Measurements from ENCODE around the gene NEUROD2. TPM values are rescaled to one million over a fixed set of nuclear protein-coding genes. Genes with fewer than 3 reads are reported as not detected.

NEUROD2 gene
- total and polyA plus RNA-seq, 2 of the 13 experiments (the other 11 are each of a cell fraction or from before 2014, with no cell fraction given) = not detected

- TF ChIP-seq GRHL1 (CRISPR knock-in tag; conservative IDR thresholded peaks at IDR 0.05) (no peak), IRF1 (CRISPR knock-in tag; IDR thresholded peaks at IDR 0.05; ENCODE audit: low read depth) (no peak), TCF7 (IDR thresholded peaks at IDR 0.05; ENCODE audit: low read depth) (no peak), ZSCAN22 (CRISPR knock-in tag; IDR thresholded peaks at IDR 0.05) (no peak), CEBPB (IDR thresholded peaks at IDR 0.05; ENCODE audit: borderline replicate concordance, low read depth, low read length) (0 out of 2 replicates have a peak, but pooled peaks have one; percentile 2), ZNF317 (CRISPR knock-in tag; IDR thresholded peaks at IDR 0.05) (no peak), YEATS2 (CRISPR knock-in tag; IDR thresholded peaks at IDR 0.05; ENCODE audit: borderline replicate concordance) (0 out of 2 replicates have a peak, but pooled peaks have one; percentile 27), ZNF552 (CRISPR knock-in tag; IDR thresholded peaks at IDR 0.05; ENCODE audit: borderline replicate concordance) (no peak), GMEB2 (CRISPR knock-in tag; IDR thresholded peaks at IDR 0.05; ENCODE audit: low read depth) (no peak), ZBTB33 (CRISPR knock-in tag; IDR thresholded peaks at IDR 0.05) (no peak), HMGXB4 (CRISPR knock-in tag; IDR thresholded peaks at IDR 0.05; ENCODE audit: borderline replicate concordance in 1 of 2, low read depth in 1 of 2) (peak; percentile 68 to 88; a peak in 3 of 4 replicates), IRF9 (CRISPR knock-in tag; IDR thresholded peaks at IDR 0.05; ENCODE audit: borderline replicate concordance) (0 out of 2 replicates have a peak, but pooled peaks have one; percentile 17), ZNF234 (CRISPR knock-in tag; conservative IDR thresholded peaks at IDR 0.05) (no peak), SRSF1 (optimal IDR thresholded peaks at IDR 0.05; ENCODE audit: low read depth, low read length) (no peak), FOXP1 (IDR thresholded peaks at IDR 0.05) (no peak), FOXP1 (CRISPR knock-in tag; IDR thresholded peaks at IDR 0.05) (no peak), ARNT (IDR thresholded peaks at IDR 0.05) (no peak), ZNF562 (CRISPR knock-in tag; IDR thresholded peaks at IDR 0.05; ENCODE audit: borderline replicate concordance) (no peak), PHF21A (CRISPR knock-in tag; IDR thresholded peaks at IDR 0.05) (0 out of 2 replicates have a peak, but pooled peaks have one; percentile 28), POLR2A (IDR thresholded peaks at IDR 0.05; ENCODE audit: insufficient read depth in 1 of 2, low read depth in 2 of 2, low read length in 2 of 2) (no peak), MAFF (IDR thresholded peaks at IDR 0.05; ENCODE audit: low read depth, low read length) (no peak)
Observed at GRCh38 chr17:39653662-39654331, 46.1 kb upstream of the NEUROD2 start (continued).

Data from HepG2 (cell line).